SK-N-SH (cell line): ENCODE data around the gene STIP1. TPM values are rescaled to one million over a fixed set of nuclear protein-coding genes. Genes with fewer than 3 reads are reported as not detected.

Experiments
- CTCF ChIA-PET: fragments of 300-600, 350-600 bp; formaldehyde crosslinking; extraction: SDS; loops from one replicate; lab custom pipeline; 2021; lab: Yijun Ruan, JAX
- POLR2A ChIA-PET: fragments of 350-600 bp; sonication (Branson Sonifier 250); formaldehyde crosslinking; extraction: SDS; loops from one replicate; lab custom pipeline; 2020; ENCODE audit warnings: antibody characterized with exemption, inconsistent platforms; lab: Yijun Ruan, JAX
- DNase-seq: peaks from one replicate; pipeline ENCODE4 v3.0.0; 2012
- H2AFZ ChIP-seq: fragments of 200-600 bp; sonication (generic); 2 replicates; pipeline ENCODE4 v1.8.1; 2016; ENCODE audit warnings: antibody characterized with exemption, mild to moderate bottlenecking, low read depth
- H3F3A ChIP-seq: fragments of 200-600 bp; sonication (generic); replicated peaks from 2 replicates; pipeline ENCODE3; 2016; ENCODE audit warnings: antibody characterized with exemption, mild to moderate bottlenecking; ENCODE audit not compliant: insufficient read depth
- H3K27ac ChIP-seq, 2 experiments: fragments of 200-500 bp in 1 of 2; fragments of 200-600 bp in 1 of 2; sonication (Bioruptor generic) in 1 of 2; sonication (generic), shearing (Covaris generic) in 1 of 2; 2 replicates each; pipeline versions ENCODE4 v1.5.1 to v1.6.1; 2014 to 2016; ENCODE audit warnings: low read depth in 2 of 2, inconsistent platforms in 1 of 2, low read length in 1 of 2, mild to moderate bottlenecking in 1 of 2, mixed read lengths in 1 of 2
- H3K27me3 ChIP-seq: fragments of 200-600 bp; sonication (generic), shearing (Covaris generic); 2 replicates; pipeline ENCODE4 v1.6.1; 2016; ENCODE audit warnings: mixed run types; ENCODE audit not compliant: insufficient read depth
- H3K36me3 ChIP-seq, 2 experiments: fragments of 200-500 bp in 1 of 2; fragments of 200-600 bp in 1 of 2; sonication (Bioruptor generic) in 1 of 2; sonication (generic) in 1 of 2; replicated peaks in 1 of 2; 2 replicates each; pipeline versions ENCODE3 to v1.5.1; 2014 to 2016; ENCODE audit warnings: low read length in 1 of 2, mild to moderate bottlenecking in 1 of 2; ENCODE audit not compliant: insufficient read depth in 2 of 2, control insufficient read depth in 1 of 2
- H3K4me1 ChIP-seq, 2 experiments: fragments of 200-500 bp in 1 of 2; fragments of 200-600 bp in 1 of 2; sonication (Bioruptor generic) in 1 of 2; sonication (generic), shearing (Covaris generic) in 1 of 2; 2 replicates each; pipeline versions ENCODE4 v1.5.1 to v1.6.1; 2014 to 2016; ENCODE audit warnings: low read depth in 1 of 2, low read length in 1 of 2, mixed run types in 1 of 2; ENCODE audit not compliant: insufficient read depth in 2 of 2, control insufficient read depth in 1 of 2
- H3K4me2 ChIP-seq: fragments of 200-600 bp; sonication (generic), shearing (Covaris generic); 2 replicates; pipeline ENCODE4 v1.6.1; 2017; ENCODE audit warnings: mixed run types
- H3K4me3 ChIP-seq, 2 experiments: fragments of 200-500 bp in 1 of 2; fragments of 200-600 bp in 1 of 2; sonication (Bioruptor generic) in 1 of 2; sonication (generic), shearing (Covaris generic) in 1 of 2; 2 replicates each; pipeline versions ENCODE4 v1.5.1 to v1.8.1; 2014 to 2016; ENCODE audit warnings: low read depth in 2 of 2, inconsistent platforms in 1 of 2, low read length in 1 of 2, mild to moderate bottlenecking in 1 of 2, mixed read lengths in 1 of 2, moderate library complexity in 1 of 2
- H3K79me2 ChIP-seq: fragments of 200-600 bp; sonication (generic); 2 replicates; pipeline ENCODE4 v1.8.1; 2017; ENCODE audit warnings: mild to moderate bottlenecking; ENCODE audit not compliant: insufficient read depth
- H3K9ac ChIP-seq: fragments of 200-600 bp; sonication (generic); 2 replicates; pipeline ENCODE4 v1.6.1; 2017; ENCODE audit warnings: mixed run types
- H3K9me2 ChIP-seq: fragments of 200-600 bp; sonication (generic); 2 replicates; pipeline ENCODE4 v1.6.1; 2017; ENCODE audit warnings: mixed run types
- H3K9me3 ChIP-seq: fragments of 200-600 bp; sonication (generic); 2 replicates; pipeline ENCODE4 v1.6.1; 2017; ENCODE audit warnings: mixed run types, mild to moderate bottlenecking, moderate library complexity
- H4K20me1 ChIP-seq: fragments of 200-600 bp; sonication (generic); 2 replicates; pipeline ENCODE4 v1.6.1; 2017; ENCODE audit warnings: mild to moderate bottlenecking, mixed run types; ENCODE audit not compliant: insufficient read depth
- CTCF ChIP-seq: fragments of 200-600 bp; sonication (generic); IDR thresholded peaks from 2 replicates; pipeline ENCODE4 v1.6.1; 2017; ENCODE audit warnings: antibody characterized with exemption, mild to moderate bottlenecking, moderate library complexity
- ELF1 ChIP-seq: IDR thresholded peaks from 2 replicates; pipeline ENCODE4 v1.4.0; 2012
- FOXJ3 ChIP-seq: sonication (generic); formaldehyde crosslinking; IDR thresholded peaks from 2 replicates; pipeline ENCODE4 v1.5.1; 2020; ENCODE audit warnings: mild to moderate bottlenecking, missing genetic modification reagents
- MXI1 ChIP-seq: IDR thresholded peaks from 2 replicates; pipeline ENCODE4 v1.6.1; 2012; ENCODE audit warnings: mild to moderate bottlenecking, low read depth, low read length, improper control_type of control experiment
- RAD21 ChIP-seq: IDR thresholded peaks from 2 replicates; pipeline ENCODE4 v1.6.1; 2012; ENCODE audit warnings: mild to moderate bottlenecking, low read length
- RCOR1 ChIP-seq: fragments of 150-350 bp; IDR thresholded peaks from 2 replicates; pipeline ENCODE4 v1.6.1; 2017; ENCODE audit warnings: antibody characterized with exemption, low read length
- REST ChIP-seq: IDR thresholded peaks from 2 replicates; pipeline ENCODE4 v1.6.1; 2012; ENCODE audit warnings: mild to moderate bottlenecking, low read depth, low read length, moderate library complexity
- SIN3A ChIP-seq: IDR thresholded peaks from 2 replicates; pipeline ENCODE4 v1.6.1; 2012; ENCODE audit warnings: low read depth, mild to moderate bottlenecking, low read length, moderate library complexity, borderline replicate concordance
- SMC3 ChIP-seq: IDR thresholded peaks from 2 replicates; pipeline ENCODE4 v1.6.1; 2012; ENCODE audit warnings: low read depth, low read length, improper control_type of control experiment
- TEAD4 ChIP-seq: IDR thresholded peaks from 2 replicates; pipeline ENCODE4 v1.4.0; 2012; ENCODE audit warnings: mild to moderate bottlenecking, borderline replicate concordance; ENCODE audit not compliant: insufficient read depth
- USF1 ChIP-seq: IDR thresholded peaks from 2 replicates; pipeline ENCODE4 v1.4.0; 2012; ENCODE audit warnings: low read depth, borderline replicate concordance
- USF2 ChIP-seq: fragments of 150-350 bp; IDR thresholded peaks from 2 replicates; pipeline ENCODE4 v1.6.1; 2017; ENCODE audit warnings: antibody characterized with exemption, low read length, low read depth, borderline replicate concordance
- YY1 ChIP-seq: IDR thresholded peaks from 2 replicates; pipeline ENCODE4 v1.4.0; 2012; ENCODE audit warnings: low read depth, mild to moderate bottlenecking
- ZBTB33 ChIP-seq: IDR thresholded peaks from 2 replicates; pipeline ENCODE4 v1.4.0; 2012; ENCODE audit warnings: low read depth, borderline replicate concordance
- WGBS: methylation state at CpG from one replicate; pipeline ENCODE4 v1.1.6; 2017; ENCODE audit warnings: low lambda C conversion rate; 5-methylcytosine and 5-hydroxymethylcytosine counted together
- polyA plus RNA-seq, 3 experiments: library from polyadenylated mRNA; depleted of rRNA; stranded (reverse); fragments of >200 nt; gene quantifications; 2 replicates each; pipeline ENCODE4 v1.2.3, GENCODE V29; 2012

The STIP1 gene
- polyA plus RNA-seq, 1 of the 3 experiments (the other 2 are of a cell fraction), result 163 TPM

- CTCF ChIA-PET, result interaction anchor here (0.7 to 7.2 kb wide), 10 partner anchors 14 to 328 kb away, joined by 3 to 61 read pairs (median 4); no protein-coding TSS in a partner anchor
- no peak overlapping the region for H3K9ac ChIP-seq
Measured at GRCh38 chr11:64164392-64165312, 21.3 kb upstream of the STIP1 start.

GRCh38 chr11:64165481-64165841 lies 20.5 kb upstream of the STIP1 start:
- Histone ChIP-seq H2AFZ (peak overlapping the region; percentile 95), H3K9me3 (no peaks in the 10 kb centered on the region), H3K4me1 (peaks cover 8 to 15% of the 10 kb centered on the region in 2 experiments; a peak in 3 of 4 replicates), H3K9ac (peak overlapping the region; percentile 73), H3K27me3 (no peaks in the 10 kb centered on the region), H3K27ac (peak overlapping the region in 1 of 2 experiments; percentile 56; a peak in 1 of 4 replicates), H3F3A (peaks cover 4% of the 10 kb centered on the region), H3K9me2 (no peaks in the 10 kb centered on the region), H3K4me3 (peak overlapping the region; percentile 66 to 81), H4K20me1 (no peaks in the 10 kb centered on the region), H3K4me2 (peak overlapping the region; percentile 95), H3K36me3 (no peaks in the 10 kb centered on the region), H3K79me2 (peaks cover 7% of the 10 kb centered on the region; the same call in 1 of the 2 replicates)
- ChIA-PET CTCF (interaction anchor here (0.9 to 7.2 kb wide), 7 partner anchors 14 to 329 kb away, joined by 3 to 61 read pairs (median 6); partner anchors contain the start of genes NUDT22 and TRPT1), POLR2A (interaction anchor here (0.7 to 1.0 kb wide), 2 partner anchors 16 to 191 kb away, joined by 3 read pairs; partner anchors contain the start of gene COX8A)
- no peak for DNase-seq
- TF ChIP-seq TEAD4 (no peak), CTCF (peak; percentile 21; the same call in 1 of the 2 replicates), FOXJ3 (CRISPR knock-in tag) (no peak), ELF1 (no peak), ZBTB33 (no peak), USF2 (no peak), REST (no peak)
- 0% methylated on average over 1 of the region's 32 CpGs for WGBS

More at GRCh38 chr11:64164392-64165312, 21.3 kb upstream of the STIP1 start:
- DNase-seq, result no peak
- no peaks in the 10 kb centered on the region for H3K27me3 ChIP-seq
- no peak overlapping the region for H3K27ac ChIP-seq
- no peaks in the 10 kb centered on the region for H4K20me1 ChIP-seq
- peaks cover 8 to 15% of the 10 kb centered on the region in 2 experiments; a peak in 3 of 4 replicates for H3K4me1 ChIP-seq
- H3K79me2 ChIP-seq, result peaks cover 7% of the 10 kb centered on the region; the same call in 1 of the 2 replicates
- no peaks in the 10 kb centered on the region for H3F3A ChIP-seq
- H3K4me3 ChIP-seq, result peak overlapping the region; percentile 66 to 81
- peak overlapping the region; percentile 95; the same call in 1 of the 2 replicates for H2AFZ ChIP-seq
- no peak for TF ChIP-seq RCOR1
- no peak for TF ChIP-seq YY1
- TF ChIP-seq RAD21, result no peak
- peak; percentile 21; the same call in 1 of the 2 replicates for TF ChIP-seq USF1
- no peak for TF ChIP-seq SIN3A
- TF ChIP-seq SMC3, result no peak
- peak; percentile 63; the same call in 1 of the 2 replicates for TF ChIP-seq MXI1
- no peaks in the 10 kb centered on the region for H3K36me3 ChIP-seq
- peak overlapping the region; percentile 95 for H3K4me2 ChIP-seq
- WGBS, result 79% methylated on average over 19 of the region's 20 CpGs
- POLR2A ChIA-PET, result interaction anchor here (0.7 to 1.0 kb wide), 3 partner anchors 17 to 190 kb away, joined by 3 read pairs; partner anchors contain the start of gene COX8A
- no peaks in the 10 kb centered on the region for H3K9me3 ChIP-seq
- H3K9me2 ChIP-seq, result no peaks in the 10 kb centered on the region
